GM23338 (cell line): ENCODE results near the gene ME2.

Experiments
- CREB1 ChIP-seq: fragments of 250-450 bp; sonication (Bioruptor Pico); IDR thresholded peaks from 2 replicates; pipeline ENCODE4 v1.5.0; 2020; ENCODE audit warnings: low read depth, mild to moderate bottlenecking, moderate library complexity
- EZH2 ChIP-seq: fragments of 200-600 bp; sonication (generic); IDR thresholded peaks from one replicate; pipeline ENCODE4 v1.8.0; 2017; ENCODE audit warnings: antibody characterized with exemption, mild to moderate bottlenecking, low read depth; ENCODE audit not compliant: unreplicated experiment
- EZH2phosphoT487 ChIP-seq: fragments of 200-600 bp; sonication (generic); IDR thresholded peaks from one replicate; pipeline ENCODE4 v1.8.1; 2018; ENCODE audit warnings: antibody characterized with exemption; ENCODE audit not compliant: unreplicated experiment
- JUNB ChIP-seq: IDR thresholded peaks from one replicate; pipeline ENCODE4 v1.6.1; 2016; ENCODE audit warnings: antibody characterized with exemption; ENCODE audit not compliant: unreplicated experiment
- NANOG ChIP-seq: IDR thresholded peaks from 2 replicates; pipeline ENCODE4 v1.6.1; 2016; ENCODE audit warnings: antibody characterized with exemption, borderline replicate concordance
- POLR2AphosphoS5 ChIP-seq: IDR thresholded peaks from 2 replicates; pipeline ENCODE4 v1.6.1; 2016; ENCODE audit warnings: antibody characterized with exemption, low read depth
- STAT1 ChIP-seq: IDR thresholded peaks from one replicate; pipeline ENCODE4 v1.6.1; 2016; ENCODE audit warnings: antibody characterized with exemption; ENCODE audit not compliant: unreplicated experiment
- ZNF114 ChIP-seq: fragments of 250-450 bp; sonication (Bioruptor Pico); IDR thresholded peaks from 2 replicates; pipeline ENCODE4 v1.5.0; 2020; ENCODE audit warnings: mild to moderate bottlenecking, moderate library complexity
- ZNF331 ChIP-seq: fragments of 250-450 bp; sonication (Bioruptor Pico); IDR thresholded peaks from 2 replicates; pipeline ENCODE4 v1.5.0; 2020; ENCODE audit warnings: low read depth, mild to moderate bottlenecking, moderate library complexity
- TF ChIP-seq, protein P1 (sequence below), 2 experiments: fragments of 200-600 bp in 1 of 2; sonication (generic) in 1 of 2; conservative IDR thresholded peaks; 2 replicates each; pipeline versions ENCODE4 v1.5.1 to v1.6.1; 2016 to 2017; ENCODE audit warnings: antibody characterized with exemption in 2 of 2, low read depth in 2 of 2, mild to moderate bottlenecking in 2 of 2, moderate library complexity in 1 of 2
- TF ChIP-seq, protein P2 (sequence below): IDR thresholded peaks from one replicate; pipeline ENCODE4 v1.6.1; 2018; ENCODE audit warnings: antibody characterized with exemption; ENCODE audit not compliant: unreplicated experiment
- TF ChIP-seq, protein P3 (sequence below): fragments of 250-450 bp; sonication (Bioruptor Pico); IDR thresholded peaks from 2 replicates; pipeline ENCODE4 v1.5.0; 2020; ENCODE audit warnings: mild to moderate bottlenecking, moderate library complexity
- TF ChIP-seq, protein P4 (sequence below): IDR thresholded peaks from 2 replicates; pipeline ENCODE4 v1.6.1; 2016; ENCODE audit warnings: antibody characterized with exemption

DNA sequence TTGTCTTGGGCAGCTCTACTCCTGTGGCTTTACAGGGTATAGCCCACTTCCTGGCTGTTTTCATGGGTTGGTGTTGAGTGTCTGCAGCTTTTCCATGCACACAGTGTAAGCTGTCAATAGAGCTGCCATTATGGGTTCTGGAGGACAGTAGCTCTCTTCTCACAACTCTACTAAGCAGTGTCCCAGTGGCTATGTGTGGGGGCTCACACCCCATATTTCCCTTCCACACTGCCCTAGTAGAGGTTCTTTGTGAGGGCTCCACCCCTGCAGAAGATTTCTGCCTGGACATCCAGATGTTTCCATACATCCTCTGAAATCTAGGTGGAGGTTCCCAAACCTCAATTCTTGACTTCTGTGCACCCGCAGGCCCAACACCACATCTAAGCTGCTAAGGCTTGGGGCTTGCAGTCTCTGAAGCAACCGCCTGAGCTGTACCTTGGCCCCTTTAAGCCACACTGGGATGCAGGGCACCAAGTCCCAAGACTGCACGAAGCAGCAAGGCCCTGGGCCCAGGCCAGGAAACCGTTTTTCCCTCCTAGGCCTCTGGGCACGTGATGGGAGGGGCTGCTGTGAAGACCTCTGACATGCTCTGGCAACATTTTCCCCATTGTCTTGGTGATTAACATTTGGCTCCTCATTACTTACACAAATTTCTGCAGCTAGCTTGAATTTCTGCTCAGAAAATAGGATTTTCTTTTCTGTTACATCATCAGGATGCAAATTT is 98.3 kb downstream of the ME2 start:
- TF ChIP-seq, protein P1, sequence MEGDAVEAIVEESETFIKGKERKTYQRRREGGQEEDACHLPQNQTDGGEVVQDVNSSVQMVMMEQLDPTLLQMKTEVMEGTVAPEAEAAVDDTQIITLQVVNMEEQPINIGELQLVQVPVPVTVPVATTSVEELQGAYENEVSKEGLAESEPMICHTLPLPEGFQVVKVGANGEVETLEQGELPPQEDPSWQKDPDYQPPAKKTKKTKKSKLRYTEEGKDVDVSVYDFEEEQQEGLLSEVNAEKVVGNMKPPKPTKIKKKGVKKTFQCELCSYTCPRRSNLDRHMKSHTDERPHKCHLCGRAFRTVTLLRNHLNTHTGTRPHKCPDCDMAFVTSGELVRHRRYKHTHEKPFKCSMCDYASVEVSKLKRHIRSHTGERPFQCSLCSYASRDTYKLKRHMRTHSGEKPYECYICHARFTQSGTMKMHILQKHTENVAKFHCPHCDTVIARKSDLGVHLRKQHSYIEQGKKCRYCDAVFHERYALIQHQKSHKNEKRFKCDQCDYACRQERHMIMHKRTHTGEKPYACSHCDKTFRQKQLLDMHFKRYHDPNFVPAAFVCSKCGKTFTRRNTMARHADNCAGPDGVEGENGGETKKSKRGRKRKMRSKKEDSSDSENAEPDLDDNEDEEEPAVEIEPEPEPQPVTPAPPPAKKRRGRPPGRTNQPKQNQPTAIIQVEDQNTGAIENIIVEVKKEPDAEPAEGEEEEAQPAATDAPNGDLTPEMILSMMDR (conservative IDR thresholded peaks at IDR 0.05; ENCODE audit: low read depth in 2 of 2) = no peak
- no peak for TF ChIP-seq EZH2phosphoT487
- TF ChIP-seq ZNF114 = no peak
- TF ChIP-seq POLR2AphosphoS5 = no peak
- no peak for TF ChIP-seq EZH2
- TF ChIP-seq, protein P2, sequence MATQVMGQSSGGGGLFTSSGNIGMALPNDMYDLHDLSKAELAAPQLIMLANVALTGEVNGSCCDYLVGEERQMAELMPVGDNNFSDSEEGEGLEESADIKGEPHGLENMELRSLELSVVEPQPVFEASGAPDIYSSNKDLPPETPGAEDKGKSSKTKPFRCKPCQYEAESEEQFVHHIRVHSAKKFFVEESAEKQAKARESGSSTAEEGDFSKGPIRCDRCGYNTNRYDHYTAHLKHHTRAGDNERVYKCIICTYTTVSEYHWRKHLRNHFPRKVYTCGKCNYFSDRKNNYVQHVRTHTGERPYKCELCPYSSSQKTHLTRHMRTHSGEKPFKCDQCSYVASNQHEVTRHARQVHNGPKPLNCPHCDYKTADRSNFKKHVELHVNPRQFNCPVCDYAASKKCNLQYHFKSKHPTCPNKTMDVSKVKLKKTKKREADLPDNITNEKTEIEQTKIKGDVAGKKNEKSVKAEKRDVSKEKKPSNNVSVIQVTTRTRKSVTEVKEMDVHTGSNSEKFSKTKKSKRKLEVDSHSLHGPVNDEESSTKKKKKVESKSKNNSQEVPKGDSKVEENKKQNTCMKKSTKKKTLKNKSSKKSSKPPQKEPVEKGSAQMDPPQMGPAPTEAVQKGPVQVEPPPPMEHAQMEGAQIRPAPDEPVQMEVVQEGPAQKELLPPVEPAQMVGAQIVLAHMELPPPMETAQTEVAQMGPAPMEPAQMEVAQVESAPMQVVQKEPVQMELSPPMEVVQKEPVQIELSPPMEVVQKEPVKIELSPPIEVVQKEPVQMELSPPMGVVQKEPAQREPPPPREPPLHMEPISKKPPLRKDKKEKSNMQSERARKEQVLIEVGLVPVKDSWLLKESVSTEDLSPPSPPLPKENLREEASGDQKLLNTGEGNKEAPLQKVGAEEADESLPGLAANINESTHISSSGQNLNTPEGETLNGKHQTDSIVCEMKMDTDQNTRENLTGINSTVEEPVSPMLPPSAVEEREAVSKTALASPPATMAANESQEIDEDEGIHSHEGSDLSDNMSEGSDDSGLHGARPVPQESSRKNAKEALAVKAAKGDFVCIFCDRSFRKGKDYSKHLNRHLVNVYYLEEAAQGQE = no peak
- TF ChIP-seq, protein P3, sequence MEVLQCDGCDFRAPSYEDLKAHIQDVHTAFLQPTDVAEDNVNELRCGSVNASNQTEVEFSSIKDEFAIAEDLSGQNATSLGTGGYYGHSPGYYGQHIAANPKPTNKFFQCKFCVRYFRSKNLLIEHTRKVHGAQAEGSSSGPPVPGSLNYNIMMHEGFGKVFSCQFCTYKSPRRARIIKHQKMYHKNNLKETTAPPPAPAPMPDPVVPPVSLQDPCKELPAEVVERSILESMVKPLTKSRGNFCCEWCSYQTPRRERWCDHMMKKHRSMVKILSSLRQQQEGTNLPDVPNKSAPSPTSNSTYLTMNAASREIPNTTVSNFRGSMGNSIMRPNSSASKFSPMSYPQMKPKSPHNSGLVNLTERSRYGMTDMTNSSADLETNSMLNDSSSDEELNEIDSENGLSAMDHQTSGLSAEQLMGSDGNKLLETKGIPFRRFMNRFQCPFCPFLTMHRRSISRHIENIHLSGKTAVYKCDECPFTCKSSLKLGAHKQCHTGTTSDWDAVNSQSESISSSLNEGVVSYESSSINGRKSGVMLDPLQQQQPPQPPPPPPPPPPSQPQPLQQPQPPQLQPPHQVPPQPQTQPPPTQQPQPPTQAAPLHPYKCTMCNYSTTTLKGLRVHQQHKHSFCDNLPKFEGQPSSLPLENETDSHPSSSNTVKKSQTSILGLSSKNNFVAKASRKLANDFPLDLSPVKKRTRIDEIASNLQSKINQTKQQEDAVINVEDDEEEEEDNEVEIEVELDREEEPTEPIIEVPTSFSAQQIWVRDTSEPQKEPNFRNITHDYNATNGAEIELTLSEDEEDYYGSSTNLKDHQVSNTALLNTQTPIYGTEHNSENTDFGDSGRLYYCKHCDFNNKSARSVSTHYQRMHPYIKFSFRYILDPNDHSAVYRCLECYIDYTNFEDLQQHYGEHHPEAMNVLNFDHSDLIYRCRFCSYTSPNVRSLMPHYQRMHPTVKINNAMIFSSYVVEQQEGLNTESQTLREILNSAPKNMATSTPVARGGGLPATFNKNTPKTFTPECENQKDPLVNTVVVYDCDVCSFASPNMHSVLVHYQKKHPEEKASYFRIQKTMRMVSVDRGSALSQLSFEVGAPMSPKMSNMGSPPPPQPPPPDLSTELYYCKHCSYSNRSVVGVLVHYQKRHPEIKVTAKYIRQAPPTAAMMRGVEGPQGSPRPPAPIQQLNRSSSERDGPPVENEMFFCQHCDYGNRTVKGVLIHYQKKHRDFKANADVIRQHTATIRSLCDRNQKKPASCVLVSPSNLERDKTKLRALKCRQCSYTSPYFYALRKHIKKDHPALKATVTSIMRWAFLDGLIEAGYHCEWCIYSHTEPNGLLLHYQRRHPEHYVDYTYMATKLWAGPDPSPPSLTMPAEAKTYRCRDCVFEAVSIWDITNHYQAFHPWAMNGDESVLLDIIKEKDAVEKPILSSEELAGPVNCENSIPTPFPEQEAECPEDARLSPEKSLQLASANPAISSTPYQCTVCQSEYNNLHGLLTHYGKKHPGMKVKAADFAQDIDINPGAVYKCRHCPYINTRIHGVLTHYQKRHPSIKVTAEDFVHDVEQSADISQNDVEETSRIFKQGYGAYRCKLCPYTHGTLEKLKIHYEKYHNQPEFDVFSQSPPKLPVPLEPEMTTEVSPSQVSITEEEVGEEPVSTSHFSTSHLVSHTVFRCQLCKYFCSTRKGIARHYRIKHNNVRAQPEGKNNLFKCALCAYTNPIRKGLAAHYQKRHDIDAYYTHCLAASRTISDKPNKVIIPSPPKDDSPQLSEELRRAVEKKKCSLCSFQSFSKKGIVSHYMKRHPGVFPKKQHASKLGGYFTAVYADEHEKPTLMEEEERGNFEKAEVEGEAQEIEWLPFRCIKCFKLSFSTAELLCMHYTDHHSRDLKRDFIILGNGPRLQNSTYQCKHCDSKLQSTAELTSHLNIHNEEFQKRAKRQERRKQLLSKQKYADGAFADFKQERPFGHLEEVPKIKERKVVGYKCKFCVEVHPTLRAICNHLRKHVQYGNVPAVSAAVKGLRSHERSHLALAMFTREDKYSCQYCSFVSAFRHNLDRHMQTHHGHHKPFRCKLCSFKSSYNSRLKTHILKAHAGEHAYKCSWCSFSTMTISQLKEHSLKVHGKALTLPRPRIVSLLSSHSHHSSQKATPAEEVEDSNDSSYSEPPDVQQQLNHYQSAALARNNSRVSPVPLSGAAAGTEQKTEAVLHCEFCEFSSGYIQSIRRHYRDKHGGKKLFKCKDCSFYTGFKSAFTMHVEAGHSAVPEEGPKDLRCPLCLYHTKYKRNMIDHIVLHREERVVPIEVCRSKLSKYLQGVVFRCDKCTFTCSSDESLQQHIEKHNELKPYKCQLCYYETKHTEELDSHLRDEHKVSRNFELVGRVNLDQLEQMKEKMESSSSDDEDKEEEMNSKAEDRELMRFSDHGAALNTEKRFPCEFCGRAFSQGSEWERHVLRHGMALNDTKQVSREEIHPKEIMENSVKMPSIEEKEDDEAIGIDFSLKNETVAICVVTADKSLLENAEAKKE (CRISPR knock-in tag) = no peak
- TF ChIP-seq ZNF331 (CRISPR knock-in tag) = no peak
- no peak for TF ChIP-seq CREB1 (CRISPR knock-in tag)
- no peak for TF ChIP-seq JUNB
- no peak for TF ChIP-seq STAT1
- TF ChIP-seq, protein P4, sequence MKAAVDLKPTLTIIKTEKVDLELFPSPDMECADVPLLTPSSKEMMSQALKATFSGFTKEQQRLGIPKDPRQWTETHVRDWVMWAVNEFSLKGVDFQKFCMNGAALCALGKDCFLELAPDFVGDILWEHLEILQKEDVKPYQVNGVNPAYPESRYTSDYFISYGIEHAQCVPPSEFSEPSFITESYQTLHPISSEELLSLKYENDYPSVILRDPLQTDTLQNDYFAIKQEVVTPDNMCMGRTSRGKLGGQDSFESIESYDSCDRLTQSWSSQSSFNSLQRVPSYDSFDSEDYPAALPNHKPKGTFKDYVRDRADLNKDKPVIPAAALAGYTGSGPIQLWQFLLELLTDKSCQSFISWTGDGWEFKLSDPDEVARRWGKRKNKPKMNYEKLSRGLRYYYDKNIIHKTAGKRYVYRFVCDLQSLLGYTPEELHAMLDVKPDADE = no peak
- no peak for TF ChIP-seq NANOG
